ENCODE results near the gene TAF4.

Gene TAF4

DNA sequence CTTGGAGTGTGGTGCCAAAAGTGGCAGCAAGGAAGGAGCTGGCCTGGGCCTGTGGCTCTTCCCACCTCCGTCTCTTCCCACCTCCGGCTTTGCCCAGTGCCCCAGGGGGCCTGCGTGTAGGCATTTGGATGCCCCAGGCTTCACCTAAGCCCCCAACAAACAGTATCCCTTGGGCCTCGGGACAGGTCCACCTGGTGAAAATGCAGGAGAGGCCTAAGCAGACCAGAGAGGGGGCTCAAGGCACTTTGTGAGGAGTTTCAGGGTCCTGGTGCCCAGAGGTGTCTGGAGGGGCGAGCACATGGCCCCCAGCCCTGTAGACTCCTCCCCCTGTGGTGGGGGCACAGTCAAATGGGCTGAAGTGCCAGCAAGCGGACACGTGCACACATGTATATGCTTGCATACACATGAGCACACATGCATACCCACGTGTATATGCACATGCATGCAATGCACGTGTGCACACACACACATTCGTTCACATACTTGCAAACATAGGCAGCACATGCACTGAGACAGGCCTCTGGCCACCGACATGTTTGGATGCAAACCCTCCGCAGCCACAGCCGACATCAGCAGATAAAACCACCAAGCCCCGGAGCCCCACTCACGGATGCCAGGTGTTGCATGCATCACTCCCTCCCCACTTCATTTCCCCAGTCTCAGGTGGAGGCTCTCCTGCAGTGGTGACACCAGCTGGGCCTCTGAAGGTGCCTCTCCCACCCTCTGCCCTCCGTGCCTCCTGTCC, 124.5 kb downstream of the TAF4 start:
- DNase-seq = no peak

DNA sequence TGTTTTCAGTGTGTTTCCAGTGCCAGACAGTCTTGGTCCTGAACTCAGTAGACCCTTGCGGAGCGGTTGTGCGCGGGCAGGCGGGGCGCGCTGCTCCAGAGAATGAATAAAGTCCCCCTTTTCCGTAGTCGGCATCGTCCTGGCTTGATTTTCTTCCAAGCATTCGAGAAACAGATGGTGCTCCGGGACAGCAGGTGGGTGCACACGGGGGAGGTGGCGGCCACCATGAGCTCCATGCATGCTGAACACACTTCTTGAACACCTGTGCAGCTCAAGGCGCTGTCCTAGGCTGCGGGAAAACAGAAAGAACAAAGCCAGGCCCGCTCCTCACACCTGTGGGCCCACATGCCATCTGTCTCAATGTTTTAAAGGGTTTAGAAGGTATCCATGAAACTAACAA, 125.2 kb downstream of the TAF4 start:
- no peak for DNase-seq

- DNase-seq = no peak
Measured at GRCh38 chr20:61939691-61940360, 125.9 kb downstream of the TAF4 start.

- DNase-seq = no peak
Measured at GRCh38 chr20:61938839-61939690, 126.6 kb downstream of the TAF4 start.

- DNase-seq = no peak
Measured at GRCh38 chr20:61937963-61938838, 127.5 kb downstream of the TAF4 start.

- DNase-seq = no peak
Measured at GRCh38 chr20:61937146-61937962, 128.3 kb downstream of the TAF4 start.

GRCh38 chr20:61936701-61937131, 129.0 kb downstream of the TAF4 start:
- no peak for DNase-seq

DNA sequence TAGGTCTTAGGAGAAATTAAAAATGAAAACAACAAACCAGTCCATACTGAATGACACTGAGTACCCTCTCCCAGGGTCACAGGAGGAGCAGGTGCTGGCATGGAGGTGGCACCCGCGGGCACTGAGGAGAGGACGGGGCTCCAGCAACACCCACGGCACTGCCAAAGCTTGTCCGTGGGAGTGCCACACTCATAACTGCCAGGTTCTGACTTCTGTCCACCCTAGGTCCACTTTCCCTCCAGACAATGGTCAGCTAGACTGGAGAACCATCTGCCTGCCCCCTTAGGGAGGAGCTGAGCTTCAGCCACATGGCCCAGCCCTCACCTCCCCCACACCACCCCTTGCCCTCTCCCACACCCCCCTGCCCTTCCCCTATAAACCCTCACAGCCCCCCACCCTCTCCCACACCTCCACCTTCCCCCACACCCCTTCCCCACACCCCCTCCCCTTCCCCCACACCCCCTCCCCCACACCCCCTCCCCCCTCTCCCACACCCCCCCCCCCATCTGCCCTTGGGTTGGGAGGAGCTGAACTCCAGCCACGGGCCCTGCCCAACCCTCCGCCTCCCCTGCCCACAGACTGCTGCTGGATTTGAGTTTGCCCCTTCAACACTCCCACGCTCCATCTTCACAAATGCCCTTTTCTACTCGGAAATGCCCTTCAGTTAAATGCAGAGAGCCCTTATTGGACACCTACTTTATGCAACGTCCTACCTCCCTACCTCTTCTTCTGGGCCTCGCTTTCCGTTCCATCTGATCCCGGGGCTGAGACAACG, 129.6 kb downstream of the TAF4 start:
- no peak for DNase-seq

- no peak for DNase-seq
Measured at GRCh38 chr20:61934716-61935530, 130.8 kb downstream of the TAF4 start.

DNA sequence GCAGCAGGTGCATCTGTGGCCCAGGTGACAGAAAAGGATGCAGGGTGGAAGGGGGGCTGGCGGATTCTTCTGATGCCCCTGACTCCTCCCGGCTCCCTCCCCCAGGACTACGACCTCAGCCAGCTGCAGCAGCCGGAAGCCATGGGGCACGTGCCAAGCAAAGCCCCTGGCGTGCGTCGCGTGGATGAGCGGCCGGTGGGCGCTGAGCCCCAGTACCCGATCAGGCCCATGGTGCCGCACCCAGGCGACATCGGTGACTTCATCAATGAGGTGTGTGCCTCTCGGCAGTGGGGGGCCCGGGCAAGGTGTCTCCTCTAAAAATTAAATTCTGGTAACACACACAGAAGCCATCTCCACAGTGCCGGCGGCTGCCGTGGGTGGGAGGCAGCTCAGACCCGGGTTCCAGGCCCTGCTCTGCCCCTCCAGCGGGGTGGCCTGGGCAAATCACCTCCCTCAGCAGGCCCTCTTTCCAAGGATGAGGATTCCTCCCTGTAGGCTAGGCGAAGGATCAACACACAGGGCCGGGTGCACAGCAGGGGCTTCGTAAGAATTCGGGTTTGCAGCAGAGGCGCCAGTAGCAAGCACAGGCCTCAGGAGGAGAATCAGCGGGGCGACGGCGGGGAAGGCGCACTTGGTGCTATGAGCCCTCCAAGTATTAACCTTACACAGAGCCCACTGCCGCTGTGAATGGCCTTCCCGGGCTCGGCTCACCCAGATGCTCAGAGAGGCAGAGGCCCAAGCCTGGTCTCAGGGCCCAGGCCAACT, 131.5 kb downstream of the TAF4 start:
- DNase-seq = no peak

DNA sequence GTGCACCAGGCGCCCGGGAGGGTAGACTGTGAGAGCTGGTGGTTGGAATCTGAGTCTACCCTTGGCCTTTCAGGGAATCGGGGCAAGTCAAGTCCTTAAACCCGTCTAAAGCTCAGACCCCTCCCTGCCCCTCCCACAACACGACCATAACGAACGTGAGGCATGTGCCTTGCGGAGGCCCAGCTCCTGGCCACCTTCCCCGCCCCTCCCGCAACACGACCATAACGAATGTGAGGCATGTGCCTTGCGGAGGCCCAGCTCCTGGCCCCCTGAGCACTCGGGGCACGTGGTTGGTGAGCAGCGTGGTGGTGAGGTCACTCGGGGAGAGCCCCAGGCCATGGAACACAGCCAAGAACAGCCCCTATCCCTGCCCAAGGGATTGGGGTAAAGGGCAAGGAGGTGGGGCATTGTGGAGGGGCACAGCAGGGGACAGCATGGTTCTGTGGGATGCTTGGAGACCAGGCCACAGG, 132.2 kb downstream of the TAF4 start:
- no peak for DNase-seq

GRCh38 chr20:61932711-61933480, 132.8 kb downstream of the TAF4 start:
- no peak for DNase-seq

DNA sequence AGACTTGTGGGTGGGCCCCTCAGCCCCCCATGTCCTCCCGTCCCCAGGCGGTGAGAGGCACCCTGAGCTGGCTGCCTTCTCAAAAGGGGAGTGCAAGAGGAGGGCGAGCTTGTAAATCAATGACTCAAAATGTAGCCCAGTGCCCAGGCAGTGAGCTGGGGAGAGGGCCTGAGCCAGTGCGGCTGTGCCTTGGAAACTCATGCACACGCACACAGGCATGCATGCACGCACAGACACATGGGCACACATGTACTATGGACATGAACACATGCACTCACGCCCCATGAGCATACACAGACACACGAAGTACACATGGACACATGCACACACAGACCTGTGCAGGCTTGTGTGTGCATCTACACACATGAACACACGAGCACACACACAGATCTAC, 133.5 kb downstream of the TAF4 start:
- no peak for DNase-seq

- no peak for DNase-seq
Measured at GRCh38 chr20:61931476-61932198, 134.0 kb downstream of the TAF4 start.

DNA sequence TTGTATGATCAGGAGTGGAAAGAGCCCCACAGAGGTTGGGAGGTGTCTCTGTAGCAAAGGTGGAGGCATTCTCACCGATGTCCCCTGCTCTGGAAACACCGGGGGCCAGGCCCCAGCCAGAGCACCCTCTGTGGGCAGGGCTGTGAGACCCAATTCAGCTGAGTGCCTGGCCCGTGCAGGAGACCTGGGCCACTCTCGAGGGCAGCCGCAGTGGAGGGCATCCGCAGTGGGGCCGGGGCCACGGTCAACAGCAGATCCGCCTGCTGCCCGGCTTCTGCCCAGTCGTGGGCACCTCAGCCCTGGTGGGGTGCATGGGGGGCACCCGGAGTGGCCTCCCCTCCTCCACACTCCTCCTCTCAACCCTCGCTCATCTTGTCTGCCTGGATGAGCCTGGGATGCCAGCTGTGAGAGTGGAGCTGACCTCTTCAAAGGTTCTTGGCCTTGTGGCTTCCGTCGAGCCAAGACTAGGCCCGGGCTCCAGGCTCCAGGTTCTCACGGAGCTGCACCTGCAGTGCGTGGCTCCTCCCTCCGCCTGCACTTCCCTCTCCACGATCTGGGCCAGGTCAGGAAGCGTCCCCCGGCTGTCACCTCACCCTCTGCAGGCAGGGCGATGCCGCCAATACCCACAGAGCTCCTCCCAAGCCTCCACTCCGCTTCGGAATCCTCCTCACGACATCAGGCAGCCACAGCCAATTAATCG, 134.8 kb downstream of the TAF4 start:
- DNase-seq = no peak

DNA sequence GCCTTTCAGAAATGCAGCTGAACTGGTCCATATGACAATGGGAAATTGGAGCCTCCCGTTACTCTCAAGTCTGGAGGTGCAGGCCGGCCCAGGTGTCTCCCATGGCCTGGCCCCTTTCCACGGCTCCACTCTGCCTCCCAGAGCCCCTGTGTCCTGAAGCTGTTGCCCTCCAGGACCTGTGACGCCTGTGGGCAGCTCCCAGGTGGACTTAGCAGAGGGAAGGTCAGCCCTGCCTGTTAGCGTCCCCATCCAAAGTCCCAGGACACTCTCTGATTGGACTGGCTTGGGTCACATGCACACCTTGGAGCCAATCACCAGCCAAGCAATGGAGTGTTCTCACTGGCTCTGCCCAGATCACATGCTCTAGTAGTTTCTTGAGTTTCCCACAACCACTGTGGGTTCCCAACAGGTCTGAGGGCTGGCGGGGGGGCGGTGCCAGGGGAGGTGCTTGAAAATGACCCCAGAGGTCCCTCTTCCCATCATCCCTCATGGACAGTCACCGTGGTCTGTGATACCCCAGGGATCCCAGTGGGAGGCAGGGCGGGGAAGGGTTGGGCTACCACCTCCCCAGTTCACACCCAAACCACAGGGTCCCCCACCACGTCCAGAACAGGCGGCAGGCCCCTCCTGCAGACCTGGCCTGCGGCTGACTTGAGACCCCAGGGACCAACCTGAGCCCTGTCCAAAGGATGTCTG, 135.6 kb downstream of the TAF4 start:
- DNase-seq = no peak
